Epithelial cell of prostate (primary cell): ENCODE results near the gene GPT2.

Experiments
- DNase-seq: peaks from one replicate; pipeline ENCODE4 v3.0.0-alpha.2; 2011; ENCODE audit warnings: low read depth, low spot score
- H3K27ac ChIP-seq: fragments of 450-650 bp; 2 replicates; pipeline ENCODE4 v1.5.1; 2017; ENCODE audit warnings: mild to moderate bottlenecking

GPT2 gene, protein sequence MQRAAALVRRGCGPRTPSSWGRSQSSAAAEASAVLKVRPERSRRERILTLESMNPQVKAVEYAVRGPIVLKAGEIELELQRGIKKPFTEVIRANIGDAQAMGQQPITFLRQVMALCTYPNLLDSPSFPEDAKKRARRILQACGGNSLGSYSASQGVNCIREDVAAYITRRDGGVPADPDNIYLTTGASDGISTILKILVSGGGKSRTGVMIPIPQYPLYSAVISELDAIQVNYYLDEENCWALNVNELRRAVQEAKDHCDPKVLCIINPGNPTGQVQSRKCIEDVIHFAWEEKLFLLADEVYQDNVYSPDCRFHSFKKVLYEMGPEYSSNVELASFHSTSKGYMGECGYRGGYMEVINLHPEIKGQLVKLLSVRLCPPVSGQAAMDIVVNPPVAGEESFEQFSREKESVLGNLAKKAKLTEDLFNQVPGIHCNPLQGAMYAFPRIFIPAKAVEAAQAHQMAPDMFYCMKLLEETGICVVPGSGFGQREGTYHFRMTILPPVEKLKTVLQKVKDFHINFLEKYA

DNA sequence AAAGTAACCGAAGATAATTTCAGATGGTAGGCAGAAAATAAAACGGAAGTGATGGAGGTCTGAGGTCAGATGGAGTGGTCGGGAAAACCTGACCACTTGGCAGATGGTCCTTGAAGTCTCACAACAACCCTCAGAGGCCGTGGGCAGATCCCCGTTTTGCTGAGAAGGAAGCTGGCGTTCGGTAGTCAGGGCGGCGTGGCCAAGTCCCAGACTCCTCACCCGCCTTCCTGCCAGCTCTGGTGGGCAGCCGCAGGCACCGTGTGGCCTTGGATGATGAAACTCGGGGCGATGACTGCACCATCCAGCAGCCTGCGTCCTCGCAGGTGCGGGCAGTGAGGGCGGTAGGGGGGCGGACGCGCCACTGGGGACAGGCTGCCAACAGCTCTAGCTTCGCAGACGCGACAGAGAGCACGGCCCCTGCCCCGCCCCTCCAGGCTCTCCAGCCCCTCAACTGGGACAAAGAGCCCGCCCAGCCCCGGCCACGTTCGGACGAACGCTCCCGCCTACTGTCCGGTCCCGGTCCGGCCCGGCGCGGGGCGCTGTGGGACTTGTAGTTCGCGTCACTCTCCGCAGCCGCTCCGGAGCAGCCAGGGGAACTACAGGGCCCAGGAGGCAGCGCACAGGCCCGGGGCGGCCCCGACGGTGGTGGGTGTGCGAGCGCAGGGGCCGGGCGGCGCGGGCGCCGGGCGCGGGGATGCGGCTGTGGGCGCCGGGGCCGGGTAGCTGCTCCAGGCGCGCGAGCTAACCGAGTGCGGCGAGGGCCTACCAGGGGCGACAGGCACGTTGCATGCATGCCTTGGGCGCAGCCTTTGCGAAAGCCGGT, at the start of gene GPT2:
Gene GPT2, plus strand, starts transcription at position 673 of the 823 bp plus-strand sequence. CDS start 354 bp downstream, outside the sequence.
- peak; percentile 59 for DNase-seq
- peak within 1 kb of the TSS; percentile 89 for H3K27ac ChIP-seq

DNA sequence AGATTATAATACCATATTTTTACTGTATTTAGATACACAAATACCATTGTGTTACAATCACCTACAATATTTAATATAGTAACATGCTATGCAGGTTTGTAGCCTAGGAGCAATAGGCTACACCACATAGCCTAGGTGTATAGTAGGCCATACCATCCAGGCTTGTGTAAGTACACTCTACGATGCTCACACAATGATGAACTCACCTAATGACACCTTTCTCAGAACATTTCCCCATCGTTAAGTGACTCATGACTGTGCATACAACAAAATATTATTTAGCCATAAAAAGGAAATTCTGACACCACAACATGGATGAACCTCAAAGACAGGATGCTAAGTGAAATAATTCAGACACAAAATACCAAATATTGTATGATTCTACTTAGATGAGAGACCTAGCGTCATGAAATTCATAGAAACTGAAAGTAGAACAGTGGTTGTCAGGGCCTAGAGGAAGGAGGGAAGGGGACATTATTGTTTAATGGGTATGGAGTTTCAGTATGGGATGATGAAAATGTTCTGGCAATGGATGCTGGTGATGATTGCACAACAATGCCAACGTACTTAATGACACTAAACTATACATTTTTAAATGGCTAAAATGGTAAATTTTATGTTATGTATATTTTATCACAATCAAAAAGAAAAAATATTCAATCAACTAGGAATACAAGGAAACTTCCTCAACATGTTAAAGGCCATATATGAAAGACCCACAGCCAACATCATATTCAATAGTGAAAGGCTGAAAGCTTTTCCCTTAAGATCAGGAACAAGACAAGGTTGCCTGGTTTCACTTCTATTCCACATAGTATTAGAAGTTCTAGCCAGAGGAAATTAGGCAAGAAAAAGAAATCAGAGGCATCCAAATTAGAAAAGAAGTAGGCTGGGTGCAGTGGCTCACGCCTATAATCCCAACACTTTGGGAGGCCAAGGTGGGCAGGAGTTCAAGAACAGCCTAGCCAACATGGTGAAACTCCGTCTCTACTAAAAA, 47.3 kb upstream of the GPT2 start:
- DNase-seq: no peak
- H3K27ac ChIP-seq: no peak overlapping the region

DNA sequence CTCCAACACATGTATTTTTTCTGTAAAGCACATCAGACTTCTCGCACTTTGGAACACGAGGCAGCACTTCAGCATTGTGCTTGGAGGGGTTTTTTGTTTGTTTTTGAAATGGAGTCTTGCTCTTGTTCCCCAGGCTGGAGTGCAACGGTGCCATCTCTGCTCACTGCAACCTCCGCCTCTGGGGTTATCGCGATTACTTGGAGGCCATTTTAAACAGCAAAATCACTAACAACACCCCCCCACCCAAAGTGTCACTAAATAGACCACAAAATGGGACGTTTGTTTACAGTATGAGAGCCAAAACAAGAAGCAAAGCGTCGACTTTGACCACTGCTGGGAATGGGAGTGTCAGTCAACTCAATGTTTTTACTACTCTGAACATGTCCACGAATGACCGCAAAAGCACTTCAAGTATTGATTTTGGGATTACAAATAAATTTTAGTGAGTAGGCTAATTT, 44.1 kb upstream of the GPT2 start:
- H3K27ac ChIP-seq: no peak overlapping the region
- no peak for DNase-seq

DNA sequence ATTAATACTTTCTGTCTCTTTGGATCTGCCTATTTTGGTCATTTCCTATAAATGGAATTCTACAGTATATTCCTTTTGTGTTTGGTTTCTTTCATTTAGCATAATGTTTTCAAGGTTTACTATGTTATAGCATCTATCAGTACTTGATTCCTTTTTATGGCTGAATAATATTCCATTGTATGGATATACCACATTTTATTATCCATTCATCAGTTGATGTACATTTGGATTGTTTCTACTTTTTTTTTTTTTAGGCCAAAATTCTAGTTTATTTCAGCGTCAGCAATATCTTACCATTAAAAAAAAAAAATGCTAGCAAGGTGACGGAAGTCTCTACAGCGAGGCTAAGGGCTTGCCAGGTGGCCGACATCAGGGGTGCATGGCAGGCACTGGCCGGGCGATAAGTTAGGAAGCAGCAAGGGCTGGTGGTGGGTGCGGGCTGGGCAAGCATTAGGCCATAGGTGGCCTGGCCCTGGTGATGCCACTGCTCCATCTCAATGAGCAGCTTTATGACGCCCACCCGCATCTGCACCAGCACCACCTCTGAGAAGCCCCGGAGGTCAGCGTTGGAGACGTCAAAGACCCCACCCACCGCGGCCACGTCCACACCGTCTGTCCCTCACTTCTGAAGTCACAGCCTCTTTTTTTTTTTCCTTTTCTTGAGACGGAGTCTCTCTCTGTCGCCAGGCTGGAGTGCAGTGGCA, 41.8 kb upstream of the GPT2 start:
- no peak for DNase-seq
- H3K27ac ChIP-seq: no peak overlapping the region

DNA sequence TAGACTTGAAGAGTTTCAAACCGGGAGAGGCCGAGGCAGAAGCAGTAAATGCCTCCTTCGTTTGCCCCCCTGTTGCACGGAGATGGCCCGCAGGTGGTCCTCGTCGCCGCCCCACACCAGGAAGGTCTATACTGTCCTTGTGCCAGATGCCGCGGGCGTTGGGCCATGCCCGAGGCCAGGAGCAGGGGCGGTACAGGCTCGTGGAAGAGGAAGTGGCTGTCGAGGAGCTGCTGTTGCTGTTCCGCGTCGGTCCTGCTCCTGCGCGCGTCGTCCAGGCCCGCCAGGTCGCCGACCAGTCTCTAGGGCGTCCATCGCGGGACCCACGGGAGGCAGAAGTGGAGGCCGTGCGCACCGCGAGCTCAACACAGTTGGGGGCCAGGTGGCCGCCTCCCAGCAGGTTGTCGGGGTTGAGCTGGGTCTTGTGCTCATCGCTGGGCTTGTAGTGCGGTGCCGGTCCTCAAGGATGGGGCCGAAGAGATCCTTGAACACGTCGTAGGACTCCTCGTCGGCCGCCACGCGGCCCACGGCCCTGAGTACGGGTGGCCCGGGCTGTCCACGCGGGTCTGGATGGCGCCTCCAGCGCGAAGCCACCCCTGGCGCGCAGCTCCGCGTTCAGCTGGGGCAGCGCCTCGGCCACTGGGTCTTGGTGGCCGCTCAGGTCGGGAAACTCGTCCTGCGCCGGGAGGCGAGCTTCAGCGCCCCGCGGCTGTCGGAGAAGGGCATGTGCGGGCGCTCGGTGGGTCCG, 40.1 kb upstream of the GPT2 start:
- H3K27ac ChIP-seq: no peak overlapping the region
- no peak for DNase-seq

DNA sequence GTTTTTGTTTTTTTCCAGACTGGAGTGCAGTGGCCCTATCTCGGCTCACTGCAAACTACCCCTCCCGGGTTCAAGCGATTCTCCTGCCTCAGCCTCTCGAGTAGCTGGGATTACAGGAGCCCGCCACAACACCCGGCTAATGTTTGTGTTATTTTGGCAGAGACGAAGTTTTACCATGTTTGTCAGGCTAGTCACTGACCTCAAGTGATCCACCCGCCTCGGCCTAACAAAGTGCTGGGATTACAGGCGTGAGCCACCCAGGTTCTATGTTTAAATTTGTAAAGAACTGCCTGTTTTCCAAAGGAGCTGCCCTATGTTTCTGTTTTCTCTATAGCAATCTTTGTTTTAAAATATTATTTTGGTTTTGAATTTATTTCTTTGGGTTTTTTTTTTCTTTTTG, 39.4 kb upstream of the GPT2 start:
- H3K27ac ChIP-seq: no peak overlapping the region
- no peak for DNase-seq

DNA sequence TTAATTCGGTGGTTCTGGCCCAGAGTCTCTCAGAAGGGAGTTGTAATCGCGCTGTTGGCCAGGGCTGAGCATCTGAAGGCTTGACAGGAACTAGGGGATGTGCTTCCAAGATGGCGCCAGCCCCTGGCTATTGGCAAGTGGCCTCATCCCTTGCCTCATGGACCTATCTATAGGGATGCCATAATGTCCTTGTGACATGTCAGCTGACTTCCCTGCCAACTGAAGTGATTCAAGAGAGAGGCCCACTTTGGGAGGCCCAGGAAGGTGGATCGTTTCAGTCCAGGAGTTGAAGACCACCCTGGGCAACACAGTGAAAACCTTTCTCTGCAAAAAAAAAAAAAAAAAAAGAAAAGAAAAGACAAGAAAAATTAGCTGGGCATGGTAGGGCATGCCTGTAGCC, 38.2 kb upstream of the GPT2 start:
- no peak overlapping the region for H3K27ac ChIP-seq
- DNase-seq: no peak

DNA sequence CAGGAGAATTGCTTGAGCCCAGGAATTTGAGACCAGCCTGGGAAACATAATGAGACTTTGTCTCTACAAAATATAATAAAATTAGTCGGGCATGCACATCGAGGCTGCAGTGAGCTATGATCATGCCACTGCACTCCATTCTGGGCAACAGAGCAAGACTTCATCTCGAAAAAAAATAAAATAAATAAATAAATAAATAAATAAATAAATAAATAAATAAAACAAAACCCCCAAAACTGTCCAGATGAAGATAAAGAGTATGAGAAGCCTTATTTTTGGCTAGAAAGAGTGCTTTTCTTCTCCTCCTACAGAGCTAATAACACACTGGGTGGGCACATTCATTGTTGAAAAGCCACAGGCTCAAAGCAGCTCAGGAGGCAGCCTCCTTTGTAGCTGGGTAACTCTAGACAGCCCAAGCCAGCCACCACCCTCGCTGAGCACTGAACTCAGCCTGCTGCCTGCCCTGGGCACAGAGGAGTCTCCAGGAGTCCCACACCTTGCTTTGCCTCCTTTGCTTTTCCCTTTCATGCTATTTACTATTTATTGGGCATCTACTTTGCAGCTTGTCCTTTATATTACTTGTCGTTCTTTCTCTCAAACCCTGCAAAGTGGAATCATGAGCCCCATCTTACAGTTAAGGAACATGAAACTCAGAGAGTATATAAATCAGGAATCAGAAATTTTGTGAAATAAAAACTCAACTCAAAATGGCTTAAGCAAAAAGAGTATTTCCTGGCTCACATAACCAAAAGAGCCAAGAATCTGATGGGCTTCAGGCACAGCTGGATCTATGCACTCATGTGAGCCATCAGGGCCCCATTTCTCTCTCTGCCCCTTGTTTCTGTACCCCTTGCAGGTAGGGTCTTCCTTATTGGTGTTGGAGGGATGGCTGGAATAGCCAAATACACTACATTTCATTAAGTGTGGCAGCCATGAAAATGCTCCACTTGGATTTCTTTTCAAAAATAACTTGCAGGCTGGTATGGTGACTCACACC, 35.1 kb upstream of the GPT2 start:
- no peak for DNase-seq
- H3K27ac ChIP-seq: no peak overlapping the region

DNA sequence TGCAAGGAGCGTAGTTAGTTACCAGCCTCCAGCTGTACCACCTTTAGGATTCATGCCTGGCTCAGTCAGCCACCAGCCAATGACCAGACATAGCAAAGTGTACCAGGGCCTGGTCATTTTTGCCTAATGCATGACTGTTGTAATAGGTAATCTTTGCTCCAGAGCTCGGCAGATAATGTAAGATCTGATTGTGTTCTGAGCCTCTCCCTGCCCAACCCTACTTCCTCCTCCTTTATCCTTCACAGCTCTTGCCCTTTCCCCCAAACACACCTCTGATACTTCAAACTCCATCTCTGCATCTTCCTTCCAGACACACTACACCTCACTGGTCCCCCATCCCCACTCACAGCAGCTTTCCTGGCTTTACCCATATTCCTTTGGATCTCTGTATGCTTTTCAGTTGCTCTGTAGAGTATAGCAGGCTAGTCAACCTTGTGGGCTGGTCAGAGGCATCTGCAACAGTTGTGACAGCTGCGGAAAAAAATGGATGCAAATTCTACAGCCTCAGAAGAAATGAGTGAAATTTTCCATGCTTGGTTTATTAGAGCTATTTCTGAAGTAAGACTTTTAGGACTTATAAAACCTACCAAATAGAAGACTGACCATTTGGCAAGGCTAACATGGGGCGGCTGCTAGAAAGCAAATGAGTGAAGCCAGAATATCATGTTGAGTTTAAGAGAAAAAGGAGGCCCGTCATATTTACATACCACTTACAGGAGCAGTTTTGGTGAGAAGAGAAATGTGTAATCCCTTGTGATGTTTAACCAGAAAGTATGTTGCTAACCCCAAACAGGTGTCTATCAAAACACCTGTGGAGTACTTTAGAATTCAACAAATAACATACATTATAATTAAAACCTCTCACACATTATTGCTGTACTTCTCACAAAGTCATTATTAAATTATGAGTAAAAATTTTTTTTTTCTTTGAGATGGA, 33.3 kb upstream of the GPT2 start:
- H3K27ac ChIP-seq: no peak overlapping the region
- no peak for DNase-seq

DNA sequence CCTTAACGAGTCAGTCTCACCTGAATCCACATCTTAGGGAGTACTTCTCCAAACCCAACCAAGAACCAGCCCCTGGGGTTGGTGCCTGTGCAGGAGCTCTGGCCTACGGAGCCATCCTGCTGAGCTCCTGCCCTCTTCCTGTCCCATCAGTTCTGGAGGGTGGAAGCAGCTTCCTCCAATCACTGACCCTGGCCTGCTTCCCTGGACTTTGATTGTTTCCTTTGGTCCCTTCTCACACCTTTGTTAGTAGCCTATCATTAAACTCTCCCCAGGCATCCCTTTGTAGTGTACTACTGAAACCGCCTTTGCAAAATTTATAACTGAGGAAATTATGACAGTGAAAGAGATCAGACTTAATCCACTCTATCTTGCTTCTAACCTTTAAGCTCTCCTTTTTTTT, 32.0 kb upstream of the GPT2 start:
- no peak for DNase-seq

DNA sequence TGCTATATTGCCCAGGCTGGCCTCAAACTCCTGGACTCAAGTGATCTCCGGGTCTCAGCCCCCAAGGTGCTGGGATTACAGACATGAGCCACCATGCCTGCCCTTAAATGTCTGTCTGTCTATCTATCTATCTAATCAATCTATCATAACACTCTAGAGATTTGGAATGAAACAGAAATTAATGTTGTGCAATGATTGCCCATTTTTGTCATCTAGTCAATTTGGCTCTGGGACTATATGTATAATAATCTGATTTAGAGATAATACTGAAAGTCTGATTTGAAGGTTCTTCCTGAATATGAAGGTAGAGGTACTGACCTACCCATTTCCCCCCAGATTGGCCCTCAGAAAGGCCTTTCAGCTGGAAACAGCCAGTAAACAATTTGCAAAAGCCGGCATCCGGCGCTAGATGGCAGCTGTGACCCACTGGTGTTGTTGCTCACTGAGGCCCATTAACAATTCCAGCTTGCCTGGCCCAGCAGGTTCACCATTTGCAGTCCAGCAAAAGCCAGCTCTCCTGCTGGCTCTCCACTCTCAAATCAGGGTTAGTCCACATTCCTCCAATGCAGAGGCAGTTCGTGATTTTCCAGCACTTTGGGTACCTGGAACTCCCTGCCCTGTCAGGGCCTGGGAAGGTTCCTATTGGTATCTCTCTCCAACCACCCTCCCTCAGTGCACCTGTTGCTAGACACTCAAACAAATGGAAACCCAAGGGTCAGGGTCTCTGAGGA, 30.3 kb upstream of the GPT2 start:
- no peak for DNase-seq
- H3K27ac ChIP-seq: no peak overlapping the region

More for the DNA sequence above, 32.0 kb upstream of the GPT2 start:
- no peak overlapping the region for H3K27ac ChIP-seq

DNA sequence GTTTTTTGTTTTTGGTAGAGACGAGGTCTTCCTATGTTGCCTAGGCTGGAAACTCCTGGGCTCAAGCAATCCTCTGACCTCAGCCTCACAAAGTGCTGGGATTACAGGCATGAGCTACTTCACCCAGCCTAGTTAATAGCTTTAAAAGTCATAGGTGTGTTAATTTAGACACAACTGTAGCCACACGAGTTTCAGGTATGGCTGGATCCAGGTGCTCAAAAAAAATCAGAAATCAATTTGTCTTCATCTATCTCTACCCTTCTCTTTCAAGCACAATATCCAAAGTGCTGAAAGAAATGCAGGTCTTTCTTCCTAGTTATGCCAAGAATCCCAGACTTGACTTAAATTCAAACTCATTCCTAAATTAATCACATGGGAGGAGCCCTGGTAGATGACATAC, 29.3 kb upstream of the GPT2 start:
- no peak for DNase-seq
- no peak overlapping the region for H3K27ac ChIP-seq

DNA sequence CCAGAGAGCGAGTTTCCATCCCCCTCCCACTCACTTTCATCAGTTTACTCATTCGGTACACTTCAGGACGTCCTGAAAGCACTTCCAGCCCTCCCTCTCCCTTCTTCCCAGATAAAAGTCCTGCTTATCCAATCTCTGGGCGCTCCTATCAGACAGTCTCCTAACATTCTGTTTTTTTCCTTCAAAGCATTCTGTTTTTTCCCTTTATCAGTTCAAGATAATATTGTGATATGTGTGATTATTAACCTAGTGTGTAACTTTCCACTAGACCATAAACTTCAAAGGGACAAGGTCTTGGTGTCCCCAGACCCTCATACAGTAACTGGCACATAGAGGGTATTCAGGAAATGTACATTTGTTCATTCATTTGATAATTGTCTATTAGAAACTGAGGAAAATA, 28.8 kb upstream of the GPT2 start:
- DNase-seq: no peak
- no peak overlapping the region for H3K27ac ChIP-seq

DNA sequence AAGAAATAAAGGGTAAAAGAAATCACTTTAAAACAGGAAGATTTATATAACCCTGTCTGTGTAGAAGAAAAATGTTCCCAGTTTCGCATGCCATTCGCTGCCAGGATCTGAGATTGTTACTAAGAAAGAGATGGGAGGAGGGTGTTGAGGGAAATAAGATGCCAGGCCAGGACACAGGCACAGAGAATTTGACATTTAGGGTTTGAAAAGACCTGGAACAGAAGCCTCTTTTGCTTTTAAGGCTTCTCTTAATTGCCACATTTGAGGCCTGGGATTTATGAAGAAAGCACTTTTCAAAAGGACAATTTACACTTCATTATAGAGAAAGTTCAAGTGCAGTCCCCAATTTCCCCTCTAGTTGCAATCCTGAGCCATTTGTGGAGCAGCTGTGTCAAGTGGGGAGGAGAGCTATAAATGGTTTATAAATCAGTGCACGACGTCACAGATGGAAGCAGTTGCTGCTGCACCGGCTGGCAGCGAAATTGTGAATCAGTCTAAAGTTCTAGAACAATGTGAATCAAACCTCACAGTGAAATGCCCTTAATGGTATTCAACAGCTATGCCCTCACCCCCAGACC, 26.7 kb upstream of the GPT2 start:
- DNase-seq: no peak

DNA sequence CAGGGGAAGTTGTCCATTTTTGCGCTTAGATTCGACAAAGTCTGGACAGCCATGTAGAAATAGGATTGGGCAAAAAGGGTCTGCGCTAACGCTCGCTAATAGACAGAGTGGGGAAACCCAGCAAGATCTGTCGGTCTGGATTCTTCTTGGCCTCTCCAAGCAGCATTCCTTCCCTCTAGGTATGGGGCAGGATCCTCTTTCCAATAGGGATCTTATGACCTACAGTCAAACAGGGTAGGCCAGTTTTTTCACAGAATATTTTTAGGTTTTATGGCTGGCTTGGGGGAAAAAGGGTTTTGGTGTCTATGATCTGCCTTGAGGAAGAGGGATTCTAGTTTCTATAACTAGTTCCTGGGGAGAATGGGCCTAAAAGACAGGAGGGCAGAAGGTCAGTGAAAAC, 26.0 kb upstream of the GPT2 start:
- DNase-seq: no peak
- H3K27ac ChIP-seq: no peak overlapping the region

More for the DNA sequence above, 26.7 kb upstream of the GPT2 start:
- no peak overlapping the region for H3K27ac ChIP-seq
